NCI-H146 treated with DMSO at 0.1 percent for 48 hours (cell line): ENCODE results near the gene MARCHF10.

ENCODE experiments used
- DNase-seq: peaks from one replicate; lab custom pipeline; 2025; ENCODE audit not compliant: unreplicated experiment; lab: John Stamatoyannopoulos, UW

Gene MARCHF10

GRCh38 chr17:62664336-62665120 lies 143.6 kb downstream of the MARCHF10 start:
- no peak for DNase-seq

- no peak for DNase-seq
Measured at GRCh38 chr17:62663304-62663703, 144.8 kb downstream of the MARCHF10 start.

DNA sequence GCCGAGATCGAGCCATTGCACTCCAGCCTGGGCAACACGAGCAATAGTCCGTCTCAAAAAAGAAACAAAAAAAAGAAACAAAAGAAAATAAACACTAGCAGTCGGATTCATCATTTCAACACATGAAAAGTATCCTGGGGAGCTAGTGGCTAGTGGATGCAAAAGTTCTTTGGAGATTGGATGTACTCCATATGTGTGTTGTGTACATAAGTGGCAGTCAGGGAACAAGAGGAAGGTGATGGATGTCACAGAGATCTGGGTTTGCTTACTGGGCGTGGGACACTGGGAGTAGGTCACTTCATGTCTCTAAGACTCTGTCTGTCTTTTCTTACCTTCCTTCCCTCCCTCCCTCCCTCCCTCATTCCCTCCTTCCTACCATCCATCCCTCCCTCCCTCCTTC lies 145.3 kb downstream of the MARCHF10 start:
- DNase-seq: no peak

- DNase-seq: no peak
Measured at GRCh38 chr17:62661337-62661736, 146.8 kb downstream of the MARCHF10 start.

DNA sequence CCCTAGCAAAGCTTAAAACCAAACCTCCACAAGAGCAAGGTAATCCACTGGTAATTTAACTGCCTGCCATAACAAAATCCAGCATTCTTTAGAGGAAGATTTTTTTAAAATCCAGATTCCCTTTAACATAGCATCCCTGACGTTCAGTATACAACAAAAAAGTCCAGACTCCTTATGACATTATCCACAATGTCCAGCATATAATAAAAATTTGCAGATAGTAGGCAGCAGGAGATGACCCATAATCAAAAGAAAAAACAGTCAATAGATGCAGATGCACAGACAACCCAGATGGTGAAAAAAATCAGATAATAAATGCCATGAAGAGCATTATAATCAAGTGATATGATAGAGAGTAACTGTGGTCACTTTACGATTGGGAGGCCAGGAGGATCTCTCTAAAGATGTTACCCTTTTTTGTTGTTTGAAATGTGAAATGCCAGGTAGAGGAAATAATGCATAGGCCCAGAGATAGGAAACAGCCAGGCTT lies 147.4 kb downstream of the MARCHF10 start:
- DNase-seq: no peak

GRCh38 chr17:62658136-62658920 lies 149.8 kb downstream of the MARCHF10 start:
- DNase-seq: no peak

DNA sequence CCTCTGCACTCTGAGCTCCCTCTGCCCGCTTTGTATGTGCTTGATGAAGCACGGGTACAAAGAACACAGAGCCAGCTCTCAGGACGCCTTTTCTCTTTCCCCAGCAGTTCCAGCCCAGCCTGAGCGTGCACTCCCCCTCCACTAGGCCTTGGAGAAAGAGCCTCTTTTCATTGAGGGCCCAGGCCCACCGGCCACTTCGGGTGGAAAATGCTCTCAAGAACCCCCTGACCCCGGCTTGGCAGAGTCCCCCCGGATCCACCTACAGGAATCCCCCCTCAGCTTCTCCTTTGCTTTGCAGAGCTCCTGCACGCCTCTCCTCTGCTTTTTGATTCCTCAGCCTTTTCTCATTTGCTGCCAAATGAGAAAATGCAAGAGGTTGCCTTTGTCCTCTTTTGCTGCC lies 150.4 kb downstream of the MARCHF10 start:
- DNase-seq: no peak

- no peak for DNase-seq
Measured at GRCh38 chr17:62657145-62657665, 150.9 kb downstream of the MARCHF10 start.

GRCh38 chr17:62656446-62656845 lies 151.7 kb downstream of the MARCHF10 start:
- no peak for DNase-seq

- no peak for DNase-seq
Measured at GRCh38 chr17:62655656-62656055, 152.5 kb downstream of the MARCHF10 start.

- no peak for DNase-seq
Measured at GRCh38 chr17:62653826-62654761, 154.0 kb downstream of the MARCHF10 start.

GRCh38 chr17:62653002-62653825 lies 154.9 kb downstream of the MARCHF10 start:
- DNase-seq: peak; percentile 61

- peak; percentile 18 for DNase-seq
Measured at GRCh38 chr17:62652251-62653001, 155.7 kb downstream of the MARCHF10 start.
